GM13976 (cell line): ENCODE measurements around the gene TENM3.

Source experiments
- DNase-seq: peaks from one replicate; pipeline ENCODE4 v3.0.0; 2012; ENCODE audit warnings: low spot score
- CTCF ChIP-seq: IDR thresholded peaks from 2 replicates; pipeline ENCODE4 v1.5.1; 2012; ENCODE audit warnings: borderline replicate concordance, mild to moderate bottlenecking; ENCODE audit not compliant: insufficient read depth; ENCODE audit errors: extremely low read depth, missing control alignments, control extremely low read depth
- in situ Hi-C: fragments of 300-500 bp; cut with MboI; formaldehyde crosslinking; loops from one replicate; pipeline ENCODE4 v1.12.0; 2022; ENCODE audit warnings: low sequenced_read_pairs, mixed read lengths, inconsistent platforms; ENCODE audit not compliant: unreplicated experiment

Gene TENM3

DNA sequence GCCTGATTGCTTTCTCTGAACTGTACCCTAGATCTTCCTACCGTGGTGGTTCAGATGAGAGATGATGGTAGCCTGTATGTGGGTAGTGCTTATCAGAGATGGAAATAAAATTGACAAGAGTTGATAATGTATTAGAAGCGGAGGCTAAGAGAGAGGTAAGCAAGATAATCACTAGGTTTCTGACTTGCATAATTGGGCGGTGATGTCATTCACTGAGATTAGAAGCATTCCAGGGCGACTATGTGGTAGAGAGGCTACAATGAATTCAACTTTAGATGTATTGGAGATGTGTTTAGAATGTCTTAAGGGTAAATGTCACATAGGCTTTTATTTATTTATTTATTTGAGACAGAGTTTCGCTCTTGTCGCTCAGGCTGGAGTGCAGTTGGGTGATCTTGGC is 415 bp upstream of the TENM3 start:
- no peak for TF ChIP-seq CTCF
- no peak for DNase-seq
- in situ Hi-C loops, result no loop called here

DNA sequence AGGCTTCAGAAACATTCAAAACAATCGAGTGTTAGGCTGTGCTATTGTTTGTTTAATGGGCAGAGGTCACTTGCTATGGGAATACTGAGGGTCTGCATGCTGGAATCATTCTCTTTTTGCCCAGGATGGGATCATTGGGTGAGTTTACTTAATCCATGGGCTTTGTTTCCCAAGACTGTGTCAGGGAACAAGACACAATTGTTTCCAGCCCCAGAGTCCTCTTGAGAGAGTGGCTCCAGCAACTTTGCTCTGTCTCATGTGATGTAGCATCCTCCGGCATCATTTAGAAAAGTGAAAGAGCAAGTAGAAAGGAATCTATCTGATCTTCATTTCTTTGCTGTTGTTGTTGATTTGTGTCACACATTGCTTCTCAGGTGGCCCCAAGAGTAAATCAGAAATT is 1.8 kb downstream of the TENM3 start:
- no peak for DNase-seq
- no peak for TF ChIP-seq CTCF
- in situ Hi-C loops, result no loop called here

DNA sequence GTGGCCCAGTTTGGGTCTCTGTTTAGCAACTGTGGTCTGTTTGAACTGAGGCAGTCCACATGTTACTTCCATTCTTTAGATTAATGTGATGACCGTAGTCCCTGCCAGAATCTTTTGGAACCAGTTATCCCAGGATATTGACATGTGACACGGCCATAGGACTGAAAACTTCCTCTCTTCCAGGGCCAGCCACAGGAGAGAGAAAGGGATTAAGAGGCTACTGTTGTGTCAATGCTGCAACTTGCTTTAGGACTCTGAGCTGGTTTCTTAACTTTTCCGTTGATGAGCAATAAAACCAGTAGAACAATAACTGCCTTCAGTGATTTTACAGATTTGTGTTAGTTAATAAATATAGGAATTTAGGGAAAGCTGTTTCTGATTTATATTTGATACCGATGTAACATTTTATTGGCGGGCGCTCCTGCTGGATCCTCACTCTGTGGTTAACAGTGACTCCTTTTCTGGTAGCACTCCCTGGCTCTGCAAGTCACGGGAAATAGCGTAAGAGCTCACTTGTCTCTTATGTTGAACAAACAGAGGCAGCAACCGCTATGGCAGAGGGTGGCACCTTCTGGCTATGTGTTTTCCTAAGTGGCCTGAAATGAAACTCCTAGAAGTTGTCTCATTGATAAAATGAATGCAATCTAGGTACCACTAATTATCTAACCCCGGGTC is 2.5 kb downstream of the TENM3 start:
- TF ChIP-seq CTCF, result no peak
- DNase-seq, result no peak
- in situ Hi-C loops, result no loop called here

DNA sequence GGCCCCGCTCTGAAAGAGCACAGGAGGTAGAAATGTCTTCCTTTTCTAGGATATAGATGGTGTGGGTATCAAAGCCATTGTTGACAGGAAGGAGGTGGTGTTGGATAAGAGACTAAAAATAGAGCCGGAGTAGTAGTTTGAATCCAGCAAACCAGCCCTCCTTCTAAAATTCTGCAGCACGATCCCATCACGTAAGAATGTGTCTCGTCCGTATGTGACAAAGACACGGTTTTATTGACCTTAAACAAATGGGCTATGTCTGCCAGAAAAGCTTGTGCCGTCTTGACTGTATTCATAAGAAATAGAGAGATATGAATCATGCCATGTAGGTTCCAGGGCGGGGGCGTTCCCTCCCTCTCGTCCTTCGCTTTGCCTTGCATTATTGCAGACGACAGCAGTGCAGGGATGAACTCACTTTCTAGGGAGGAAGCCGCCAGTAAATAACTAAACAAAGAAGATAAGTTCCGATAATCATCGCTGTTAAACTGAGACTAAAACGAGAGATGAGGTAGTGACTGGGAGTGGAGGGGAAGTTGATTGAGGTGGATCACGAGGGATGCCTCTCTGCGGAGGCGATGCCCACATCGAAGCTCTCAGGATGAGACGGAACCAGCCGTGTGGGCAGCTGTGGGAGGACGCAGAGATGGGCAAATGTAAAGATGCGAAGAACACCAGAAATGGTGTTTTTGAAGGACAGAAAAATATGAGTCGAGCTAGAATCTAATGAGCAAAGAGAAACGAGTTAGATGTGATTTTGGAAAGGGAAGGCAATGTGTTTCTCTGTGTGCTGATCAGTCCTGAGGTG is 3.4 kb downstream of the TENM3 start:
- no peak for DNase-seq
- no peak for TF ChIP-seq CTCF
- in situ Hi-C loops, result no loop called here

- no peak for DNase-seq
- in situ Hi-C loops, result no loop called here
- TF ChIP-seq CTCF, result no peak
These were observed 5.1 kb downstream of the TENM3 start for GRCh38 chr4:182248295-182248694.

DNA sequence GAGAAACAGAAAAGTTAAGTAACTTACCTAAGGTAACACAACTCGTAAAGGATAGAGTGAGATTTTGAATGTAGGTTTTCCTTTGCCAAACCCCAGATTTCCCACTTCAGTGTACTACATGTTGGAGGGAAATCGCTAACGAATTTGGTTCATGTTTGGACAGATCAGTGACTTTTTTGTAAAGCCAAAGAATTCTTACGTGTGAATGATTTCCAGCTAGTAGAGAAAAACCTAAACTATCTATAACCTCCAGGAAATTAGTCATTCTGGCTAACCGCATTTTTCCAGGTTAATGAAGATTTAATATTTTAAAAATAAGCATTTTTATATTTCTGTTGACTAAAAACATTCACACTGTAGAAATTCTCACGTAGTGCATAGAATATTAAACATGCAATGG is 7.2 kb downstream of the TENM3 start:
- in situ Hi-C loops, result no loop called here
- DNase-seq, result no peak
- TF ChIP-seq CTCF, result no peak
